ENCODE measurements around the gene STRC.
"Not testable (repeated sequence)": the region's sequence is repeated elsewhere in the genome, so short reads cannot be mapped to it uniquely, and the experiment has no call there.

STRC gene

DNA sequence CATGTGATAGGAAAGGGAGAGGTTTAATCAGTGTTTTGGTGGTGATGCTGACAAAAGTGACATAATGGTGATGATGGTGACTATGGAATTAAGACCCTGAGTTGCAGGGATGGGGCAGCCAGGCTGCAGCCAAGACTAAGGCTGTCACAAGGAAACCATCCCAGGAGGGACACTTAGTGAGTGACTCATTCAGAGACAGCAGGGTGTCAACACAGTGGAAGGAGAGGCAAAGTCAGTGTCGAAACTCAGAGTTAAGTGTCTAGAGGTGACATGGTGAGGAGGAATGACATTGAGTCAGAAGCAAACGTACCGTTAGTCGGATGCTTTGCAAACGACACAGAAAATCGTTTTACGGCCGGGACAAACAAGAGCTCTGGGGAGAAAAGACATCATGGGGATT is 54.8 kb downstream of the STRC start:
- DNase-seq (ENCODE audit: low spot score) = not testable (repeated sequence)

DNA sequence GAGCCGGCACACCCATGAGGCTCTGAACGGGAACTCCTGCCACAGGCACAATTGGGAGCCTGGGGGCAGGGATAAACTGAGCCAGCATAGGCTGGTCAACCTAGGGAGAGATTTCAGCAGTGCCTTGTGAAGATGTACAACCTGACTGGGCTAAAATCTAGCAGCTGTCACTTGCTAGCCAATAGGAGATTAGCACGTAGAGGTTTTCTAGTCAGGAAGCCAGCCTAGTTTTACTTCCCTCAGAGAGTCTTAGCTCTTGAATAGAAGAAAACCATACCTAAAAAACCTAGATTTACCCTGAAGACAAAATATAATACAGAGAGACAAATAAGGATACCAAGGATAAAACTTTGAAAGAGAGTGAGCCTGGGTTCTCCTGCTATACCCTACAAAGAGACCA is 55.8 kb downstream of the STRC start:
- not testable (repeated sequence) for DNase-seq (ENCODE audit: low spot score)

DNA sequence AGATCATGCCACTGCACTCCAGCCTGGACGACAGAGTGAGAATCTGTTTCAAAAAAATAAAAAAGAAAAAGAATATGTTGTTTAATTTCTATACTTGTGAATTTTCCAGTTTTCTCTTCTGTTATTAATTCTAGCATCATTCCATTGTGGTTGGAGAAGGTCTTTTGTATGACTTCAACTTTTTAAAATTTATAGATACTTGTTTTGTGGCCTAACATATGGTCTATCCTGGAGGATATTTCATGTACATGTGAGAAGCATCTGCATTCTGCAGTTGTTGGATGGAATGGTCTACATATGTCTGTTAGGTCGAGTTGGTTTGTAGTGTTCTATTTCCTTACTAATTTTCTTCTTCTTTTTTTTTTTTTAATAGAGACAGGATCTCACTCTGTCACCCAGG is 65.6 kb downstream of the STRC start:
- no peak for DNase-seq (ENCODE audit: low spot score)

DNA sequence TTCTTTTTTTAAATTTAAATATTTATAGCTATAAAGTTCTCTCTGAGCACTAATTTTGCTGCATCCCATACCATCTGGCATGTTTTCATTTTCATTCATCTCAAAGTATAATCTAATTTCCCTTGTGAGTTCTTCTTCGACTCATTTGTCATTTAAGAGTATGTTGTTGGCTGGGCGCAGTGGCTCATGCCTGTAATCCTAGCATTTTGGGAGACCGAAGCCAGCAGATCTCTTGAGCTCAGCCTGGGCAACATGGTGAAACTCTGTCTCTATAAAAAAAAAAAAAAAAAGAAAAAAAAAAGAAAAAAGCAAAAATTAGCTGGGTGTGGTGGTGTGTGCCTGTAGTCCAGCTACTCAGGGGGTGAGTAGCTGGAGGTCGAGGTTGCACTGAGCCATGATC is 66.3 kb downstream of the STRC start:
- no peak for DNase-seq (ENCODE audit: low spot score)

DNA sequence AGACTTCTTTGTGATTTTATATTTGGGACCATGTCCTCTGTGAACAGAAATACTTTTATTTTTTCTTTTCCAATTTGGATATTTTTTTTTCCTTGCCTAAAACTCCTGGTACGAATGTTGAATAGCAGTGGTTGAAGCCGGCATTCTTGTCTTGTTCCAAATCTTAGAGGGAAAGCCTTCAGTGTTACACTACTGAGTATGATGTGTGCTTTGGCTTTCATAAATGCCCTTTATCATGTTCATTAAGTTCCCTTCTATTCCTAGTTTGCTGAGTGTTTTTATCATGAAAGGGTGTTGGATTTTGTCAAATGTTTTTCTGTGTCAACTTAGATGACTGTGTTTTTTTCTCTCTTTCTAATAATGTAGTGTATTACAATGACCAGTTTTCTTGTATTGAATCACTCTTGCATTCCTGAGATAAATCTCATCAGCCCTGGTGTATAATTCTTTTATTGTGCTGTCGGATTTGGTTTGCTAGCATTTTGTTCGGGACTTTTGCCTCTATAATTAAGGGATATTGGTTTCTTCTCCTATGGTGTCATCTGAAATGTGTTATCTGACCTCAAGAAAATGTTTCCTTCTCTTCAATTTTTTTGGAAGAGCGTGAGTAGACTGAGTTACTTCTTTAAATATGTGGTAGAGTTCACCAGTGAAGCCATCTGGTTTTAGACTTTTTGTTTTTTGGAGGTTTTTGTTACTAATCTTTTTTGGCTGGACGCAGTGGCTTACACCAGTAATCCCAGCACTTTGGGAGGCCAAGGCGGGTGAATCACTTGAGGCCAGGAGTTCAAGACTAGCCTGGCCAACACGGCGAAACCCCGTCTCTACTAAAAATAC is 67.9 kb downstream of the STRC start:
- no peak for DNase-seq (ENCODE audit: low spot score)

Data from hepatic stellate cell (primary cell).